NCI-H1105 (cell line): Measurements from ENCODE around the gene AFF2.

Experiments
- DNase-seq: peaks from one replicate; lab custom pipeline; 2025; lab: John Stamatoyannopoulos, UW

The AFF2 gene

GRCh38 chrX:148923631-148924030 is 423.2 kb downstream of the AFF2 start:
- no peak for DNase-seq

DNA sequence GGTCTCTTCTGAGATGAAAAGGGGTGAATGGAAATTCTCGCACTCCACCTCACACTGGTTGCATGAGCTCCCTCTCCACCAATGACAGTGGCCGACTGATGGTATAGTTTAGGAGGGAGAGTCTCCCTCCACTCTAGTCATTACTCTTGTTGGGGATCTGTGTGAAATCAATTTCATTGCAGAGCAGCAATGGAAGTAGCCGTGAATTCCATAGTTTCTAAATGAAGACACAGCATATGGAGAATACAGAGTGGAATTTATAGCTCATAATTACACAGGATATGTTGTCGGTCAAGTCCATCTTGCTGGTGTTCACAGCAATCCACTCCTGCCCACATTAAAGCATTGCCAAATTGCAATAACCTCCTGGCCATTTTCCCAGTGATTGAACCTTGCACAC is 426.0 kb downstream of the AFF2 start:
- no peak for DNase-seq

- DNase-seq = no peak
Measured at GRCh38 chrX:148928811-148929210, 428.4 kb downstream of the AFF2 start.

DNA sequence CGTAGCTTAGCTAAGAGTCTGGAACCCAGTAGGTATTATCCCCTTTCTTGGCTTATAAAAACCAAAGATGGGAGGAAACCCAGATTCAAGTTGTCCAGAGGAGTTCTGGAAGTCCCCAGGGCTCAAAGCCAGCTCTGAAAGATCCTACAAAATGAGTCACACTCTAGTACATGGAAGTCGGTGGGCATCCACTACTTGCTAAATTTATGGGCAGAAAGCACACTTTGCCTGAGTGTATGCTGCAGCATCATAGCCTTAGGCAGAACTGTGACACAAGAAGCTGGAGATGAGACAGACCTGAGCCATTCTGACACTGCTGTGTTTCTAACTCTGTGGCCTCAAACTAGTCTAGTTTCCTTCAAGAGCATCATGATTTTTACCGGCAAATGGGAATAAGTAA is 429.3 kb downstream of the AFF2 start:
- DNase-seq = no peak

DNA sequence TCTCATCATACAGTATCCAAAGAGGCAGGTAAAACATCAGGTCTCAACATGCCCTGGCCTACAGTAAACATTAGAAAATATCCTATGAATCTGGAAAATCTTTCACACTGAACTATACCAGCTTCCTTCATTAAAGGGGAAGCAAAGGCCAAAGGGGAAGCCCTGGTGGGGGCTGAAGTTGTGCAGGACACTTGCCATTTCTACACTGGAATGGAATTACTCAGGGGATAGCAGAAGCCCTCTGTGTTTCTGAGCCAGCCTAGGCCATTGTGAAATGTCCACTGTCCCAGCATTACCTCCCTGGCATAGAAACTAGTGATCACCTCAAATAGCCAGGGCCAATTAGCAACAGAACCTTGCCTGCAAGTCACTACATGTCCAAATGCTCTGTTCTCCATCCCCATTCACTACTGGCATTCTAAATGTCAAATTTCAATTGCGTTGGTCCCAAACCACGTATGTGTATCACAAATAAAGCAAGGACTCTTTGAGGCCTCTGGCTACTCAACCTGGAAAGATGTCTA is 429.9 kb downstream of the AFF2 start:
- no peak for DNase-seq

GRCh38 chrX:148933881-148934280 is 433.5 kb downstream of the AFF2 start:
- DNase-seq = no peak

DNA sequence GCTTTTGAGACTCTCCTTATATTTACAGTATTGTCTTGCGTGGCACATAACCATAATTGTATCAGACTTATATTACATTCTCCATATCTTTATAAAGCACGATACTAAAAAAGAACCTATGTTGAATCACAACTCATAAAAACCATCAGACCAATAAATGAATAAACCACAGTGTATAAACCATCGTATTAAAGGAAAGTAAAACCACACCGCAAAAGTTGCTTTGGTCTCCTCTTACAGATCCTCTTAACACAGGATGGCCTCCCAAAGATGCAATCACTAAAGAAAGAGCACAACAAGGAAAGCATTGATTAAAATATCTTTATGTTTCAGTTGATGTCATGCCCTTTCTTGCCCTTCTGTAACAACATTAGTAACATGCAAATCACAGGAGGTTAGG is 437.9 kb downstream of the AFF2 start:
- DNase-seq = peak; percentile 55

DNA sequence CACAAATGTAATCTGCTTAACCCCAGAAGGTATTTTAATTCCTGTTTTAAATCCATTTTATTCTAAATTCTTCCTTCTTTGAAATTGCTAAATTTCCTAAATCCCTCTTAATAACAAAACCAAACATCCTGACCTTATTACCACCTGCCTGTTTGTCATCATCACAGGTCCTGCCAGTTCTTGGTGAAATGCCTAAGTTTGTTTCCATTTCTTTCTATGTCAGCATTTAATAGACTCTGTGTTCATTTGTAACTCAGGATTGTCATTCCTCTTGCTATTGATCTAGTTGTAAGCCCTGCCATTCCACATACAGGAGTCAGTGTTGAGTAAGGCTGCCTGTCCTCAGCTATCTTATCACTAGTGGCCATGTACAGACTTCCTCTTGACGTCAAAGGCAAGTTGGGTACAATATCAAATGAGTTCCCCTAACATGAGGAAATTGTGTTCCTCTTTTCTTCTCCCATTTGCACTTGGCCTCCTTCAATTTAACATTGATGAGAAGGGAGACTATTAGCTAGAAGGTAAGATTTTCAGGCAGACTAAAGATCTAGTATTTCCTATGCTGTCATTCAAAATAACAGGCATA is 440.1 kb downstream of the AFF2 start:
- no peak for DNase-seq

DNA sequence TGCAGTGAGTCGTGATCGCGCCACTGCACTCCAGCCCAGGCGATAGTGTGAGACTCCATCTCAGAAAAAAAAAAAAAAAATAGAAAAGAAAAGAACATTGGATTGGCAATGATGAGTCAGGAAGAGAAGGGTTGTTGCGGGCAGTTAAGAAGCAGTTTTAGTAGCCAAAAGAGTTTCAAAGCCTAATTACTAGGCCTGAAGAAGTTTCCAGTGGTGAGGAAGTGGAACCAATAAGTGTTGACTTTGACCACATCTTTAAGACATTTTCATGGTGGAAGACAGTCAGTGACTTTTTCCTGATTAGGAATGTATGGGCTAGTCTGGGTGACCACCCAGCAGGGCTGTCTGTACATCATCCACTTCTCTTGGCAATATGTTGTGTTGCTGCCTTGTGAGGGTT is 442.3 kb downstream of the AFF2 start:
- no peak for DNase-seq

GRCh38 chrX:148947399-148947975 is 447.1 kb downstream of the AFF2 start:
- no peak for DNase-seq

- no peak for DNase-seq
Measured at GRCh38 chrX:148956352-148956751, 455.9 kb downstream of the AFF2 start.

GRCh38 chrX:148958901-148959300 is 458.5 kb downstream of the AFF2 start:
- DNase-seq = no peak

DNA sequence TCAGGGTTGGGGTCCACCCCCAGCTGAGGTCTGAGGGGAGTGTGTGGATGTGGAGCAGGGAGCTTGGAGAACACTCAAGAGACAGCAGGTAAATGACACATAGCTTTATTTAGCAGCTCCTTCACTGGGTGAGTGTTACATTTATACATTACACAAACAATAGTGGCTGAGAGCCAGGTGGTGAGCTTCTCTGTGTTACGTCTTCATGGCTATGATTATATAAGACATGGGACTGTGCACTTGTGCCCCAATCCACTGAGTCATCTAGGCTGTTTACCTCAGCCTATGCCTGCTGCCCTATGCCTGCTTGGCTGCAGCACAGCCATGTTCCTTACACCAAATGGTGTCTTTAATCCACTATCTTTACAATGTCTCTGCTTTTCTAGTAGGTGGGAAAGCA is 459.6 kb downstream of the AFF2 start:
- no peak for DNase-seq

DNA sequence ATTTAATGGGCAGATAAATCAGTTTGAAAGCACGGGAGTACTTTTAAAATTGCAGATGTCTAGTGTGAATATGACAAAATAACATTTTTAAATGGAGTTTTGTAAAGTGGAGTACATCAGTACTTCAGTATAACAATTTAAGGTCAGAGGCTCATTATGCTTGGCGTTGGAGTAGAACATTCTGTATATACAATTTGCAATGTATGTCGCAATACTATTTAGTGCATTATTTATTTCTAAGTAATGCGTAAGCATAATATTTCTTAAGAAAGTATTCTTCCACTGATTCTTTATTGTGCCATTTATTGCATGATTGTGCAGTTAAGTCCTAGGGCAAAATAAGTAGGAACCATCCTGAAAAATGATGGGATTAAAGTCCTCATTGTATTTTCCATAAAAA is 461.6 kb downstream of the AFF2 start:
- no peak for DNase-seq

DNA sequence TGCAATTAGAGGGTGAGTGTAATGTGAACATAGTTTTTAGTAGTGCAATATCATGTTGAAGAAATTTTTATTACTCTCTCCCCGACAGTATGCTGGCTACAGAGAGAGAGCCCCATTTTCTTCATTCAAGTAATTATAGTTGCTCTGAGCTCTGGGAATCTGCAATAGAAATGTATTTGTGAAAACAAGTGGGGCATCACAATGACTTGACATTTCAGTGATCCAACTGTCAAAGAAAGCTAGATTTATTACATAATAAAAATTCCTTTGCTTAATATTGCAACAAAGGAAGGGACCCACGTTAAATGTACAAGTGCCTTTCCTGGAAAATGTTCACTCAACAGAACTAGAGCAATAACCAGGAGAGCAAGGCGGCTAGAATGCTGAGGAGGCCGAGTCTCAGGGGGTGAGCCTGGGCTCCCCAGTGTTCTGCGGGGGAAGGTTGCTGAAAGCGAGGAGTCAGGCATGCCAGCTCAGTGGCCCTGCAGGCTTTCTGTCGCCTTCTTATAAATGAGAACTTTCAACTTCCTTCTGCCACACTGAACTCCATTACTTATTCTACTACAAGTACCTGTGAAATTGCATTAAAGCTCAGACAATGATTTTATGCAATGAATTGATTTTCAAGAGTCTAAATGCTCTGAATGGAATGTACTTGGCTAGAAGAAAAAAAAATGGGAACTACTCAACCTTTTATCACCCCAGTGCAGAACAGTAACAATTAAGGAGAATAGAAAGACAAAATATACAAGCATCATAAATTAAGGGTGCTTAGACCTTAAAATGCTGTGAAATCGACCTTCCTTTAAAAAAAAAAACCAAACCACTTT is 476.4 kb downstream of the AFF2 start:
- DNase-seq = no peak

- DNase-seq = no peak
Measured at GRCh38 chrX:148979786-148980185, 479.4 kb downstream of the AFF2 start.

- DNase-seq = no peak
Measured at GRCh38 chrX:148984238-148984637, 483.8 kb downstream of the AFF2 start.

DNA sequence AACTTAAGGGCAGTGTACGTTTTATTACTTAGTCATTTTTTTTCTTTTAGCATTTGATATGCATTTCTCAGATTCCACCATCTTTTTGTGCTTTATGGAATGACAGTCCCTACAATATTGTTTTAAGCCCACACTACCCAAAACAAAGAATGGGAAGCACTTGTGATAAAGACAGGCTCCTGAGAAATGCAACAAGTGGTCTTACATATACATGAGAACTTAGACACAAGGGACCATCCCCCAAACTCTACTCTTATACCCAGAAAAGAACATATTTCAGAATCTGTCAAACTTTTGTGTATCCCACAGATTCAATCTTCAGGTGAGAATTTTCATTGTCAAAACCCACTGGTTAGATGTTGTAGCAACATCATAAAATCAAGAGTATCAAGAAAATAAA is 491.1 kb downstream of the AFF2 start:
- DNase-seq = no peak

GRCh38 chrX:148995661-148996060 is 495.2 kb downstream of the AFF2 start:
- no peak for DNase-seq

GRCh38 chrX:149002320-149002719 is 501.9 kb downstream of the AFF2 start:
- DNase-seq = no peak

DNA sequence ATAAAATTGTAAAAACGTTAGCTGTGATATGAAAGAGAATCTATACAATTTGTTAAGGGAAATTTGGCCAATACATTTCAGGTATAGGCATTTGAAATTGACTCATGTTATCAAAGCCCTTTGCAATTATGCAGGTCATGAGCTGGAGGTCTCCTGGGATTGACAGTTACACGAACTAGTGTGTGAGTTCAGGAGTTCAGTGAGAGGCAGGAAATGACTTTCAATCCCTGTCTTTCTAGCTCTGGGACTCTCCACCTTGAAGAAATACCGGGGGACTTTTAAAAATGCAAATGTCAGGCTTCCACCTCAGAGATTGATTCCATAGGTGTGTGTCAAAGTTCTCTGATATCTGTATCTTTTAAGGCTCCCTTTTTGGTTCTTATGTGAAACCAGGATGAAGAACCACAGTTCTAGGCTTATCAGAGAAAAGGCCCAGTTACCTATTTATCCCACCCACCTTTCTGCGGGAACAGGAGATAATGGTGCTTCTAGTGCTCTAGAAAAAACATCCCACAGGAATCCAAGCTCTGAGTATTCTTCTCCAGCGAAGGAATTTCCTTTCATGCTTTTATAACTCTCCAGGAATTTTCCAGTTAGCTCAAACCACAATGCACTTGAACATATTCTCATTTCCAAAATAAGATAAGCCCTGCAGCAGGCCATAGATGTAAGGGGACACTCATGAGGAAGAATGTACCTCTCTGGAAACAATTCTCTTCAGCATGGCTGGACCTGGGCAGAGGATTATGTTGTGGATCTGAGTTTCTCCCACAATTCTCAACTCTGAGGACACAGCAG is 503.6 kb downstream of the AFF2 start:
- DNase-seq = no peak

DNA sequence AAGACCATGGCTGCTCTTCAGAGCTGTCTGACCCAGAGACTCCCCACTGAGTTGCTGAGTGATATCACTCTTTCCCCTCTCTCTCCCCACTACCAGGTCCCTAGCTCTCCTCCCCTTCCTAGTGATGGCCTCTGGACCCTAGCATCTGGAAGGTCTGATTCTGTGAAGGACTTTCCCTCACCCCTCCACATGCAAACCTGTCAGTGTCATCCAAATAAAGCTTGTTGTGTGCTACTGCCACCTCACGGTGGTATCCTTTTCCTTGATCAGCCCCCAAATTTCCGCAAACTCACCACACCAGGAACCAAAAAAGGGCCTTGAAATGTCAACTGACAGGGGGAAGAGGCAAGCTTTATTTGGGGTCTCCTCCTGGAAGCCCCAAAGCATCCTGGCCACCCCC is 504.5 kb downstream of the AFF2 start:
- no peak for DNase-seq
